Subcutaneous adipose tissue (tissue), 4 donors: ENCODE measurements around the gene SERGEF. TPM values are rescaled to one million over a fixed set of nuclear protein-coding genes. Genes with fewer than 3 reads are reported as not detected.

Experiments
- CTCF ChIP-seq: fragments of 450-650 bp; IDR thresholded peaks from one replicate; pipeline ENCODE4 v1.5.1; 2016; ENCODE audit warnings: low read depth, mild to moderate bottlenecking, control low read depth, antibody characterized with exemption, moderate library complexity
- total RNA-seq, 4 donors: library from RNA; depleted of rRNA; stranded (reverse); fragments of >200 nt; gene quantifications; one replicate each; pipeline ENCODE4 v1.1.0, GENCODE V29; 2016

The SERGEF gene
- total RNA-seq, 4 donors from 2014 or later, result 22.2 to 27.9 (median 26.1) TPM

GRCh38 chr11:17778956-17779860, 233.6 kb downstream of the SERGEF start:
- no peak for TF ChIP-seq CTCF

GRCh38 chr11:17778352-17778751, 234.5 kb downstream of the SERGEF start:
- no peak for TF ChIP-seq CTCF

- TF ChIP-seq CTCF, result no peak
These were observed 235.1 kb downstream of the SERGEF start for GRCh38 chr11:17777738-17778091.

GRCh38 chr11:17777086-17777737, 235.6 kb downstream of the SERGEF start:
- TF ChIP-seq CTCF, result no peak

GRCh38 chr11:17776212-17776875, 236.5 kb downstream of the SERGEF start:
- TF ChIP-seq CTCF, result no peak

GRCh38 chr11:17775507-17776211, 237.2 kb downstream of the SERGEF start:
- TF ChIP-seq CTCF, result no peak

GRCh38 chr11:17775035-17775348, 237.9 kb downstream of the SERGEF start:
- no peak for TF ChIP-seq CTCF
